ENCODE measurements around the gene ACSM4.

ACSM4 gene

DNA sequence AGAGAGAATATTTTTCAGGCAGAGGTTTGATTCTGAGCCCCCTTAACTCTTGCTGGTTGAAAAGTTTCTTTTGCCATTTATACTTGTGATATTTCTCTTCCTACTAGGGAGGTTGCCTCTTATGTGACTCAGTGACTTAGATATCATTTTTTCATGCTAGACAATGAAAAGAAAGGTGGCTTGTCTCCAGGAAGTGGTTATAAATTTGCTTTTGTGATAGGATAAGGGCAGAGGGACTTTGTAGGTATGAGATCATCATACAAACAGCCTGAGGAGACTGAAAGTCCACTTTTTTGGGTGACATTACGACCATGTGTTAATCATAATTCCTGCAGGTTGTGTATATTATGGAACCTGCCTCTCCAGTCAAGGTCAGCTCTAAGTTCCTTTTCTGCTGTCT is 35.8 kb downstream of the ACSM4 start:
- no peak for DNase-seq (ENCODE audit: low spot score)

DNA sequence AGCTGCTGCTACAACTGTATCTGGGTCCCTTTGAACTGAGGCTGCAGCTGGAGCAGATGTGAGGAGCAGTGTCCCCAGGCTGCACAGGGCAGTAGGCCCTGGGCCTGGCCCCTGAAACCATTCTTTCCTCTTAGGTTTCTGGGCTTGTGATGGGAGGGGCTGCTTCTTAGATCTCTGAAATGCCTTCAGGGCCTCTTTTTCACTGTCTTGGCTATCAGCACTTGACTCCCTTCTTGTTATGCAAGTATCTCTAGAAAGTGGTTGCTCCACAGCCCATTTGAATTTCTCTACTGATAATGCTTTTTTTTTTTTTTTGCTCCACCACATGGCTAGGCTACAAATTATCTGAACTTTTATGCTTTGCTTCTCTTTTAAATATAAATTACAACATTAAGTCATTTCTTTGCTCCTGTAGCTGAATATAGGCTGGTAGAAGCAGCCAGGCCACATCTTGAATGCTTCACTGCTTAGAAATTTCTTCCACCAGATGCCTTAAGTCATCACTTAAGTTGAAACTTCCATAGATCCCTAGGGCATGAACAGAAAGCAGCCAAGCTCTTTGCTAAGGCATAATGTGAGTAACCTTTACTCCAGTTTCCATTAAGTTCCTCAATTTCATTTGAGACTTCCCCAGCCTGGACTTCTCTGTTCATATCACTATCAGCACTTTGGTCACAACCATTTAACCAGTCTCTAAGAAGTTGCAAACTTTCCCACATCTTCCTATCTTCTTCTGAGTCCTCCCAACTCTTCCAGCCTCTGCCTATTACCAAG is 41.1 kb downstream of the ACSM4 start:
- no peak for DNase-seq (ENCODE audit: low spot score)

DNA sequence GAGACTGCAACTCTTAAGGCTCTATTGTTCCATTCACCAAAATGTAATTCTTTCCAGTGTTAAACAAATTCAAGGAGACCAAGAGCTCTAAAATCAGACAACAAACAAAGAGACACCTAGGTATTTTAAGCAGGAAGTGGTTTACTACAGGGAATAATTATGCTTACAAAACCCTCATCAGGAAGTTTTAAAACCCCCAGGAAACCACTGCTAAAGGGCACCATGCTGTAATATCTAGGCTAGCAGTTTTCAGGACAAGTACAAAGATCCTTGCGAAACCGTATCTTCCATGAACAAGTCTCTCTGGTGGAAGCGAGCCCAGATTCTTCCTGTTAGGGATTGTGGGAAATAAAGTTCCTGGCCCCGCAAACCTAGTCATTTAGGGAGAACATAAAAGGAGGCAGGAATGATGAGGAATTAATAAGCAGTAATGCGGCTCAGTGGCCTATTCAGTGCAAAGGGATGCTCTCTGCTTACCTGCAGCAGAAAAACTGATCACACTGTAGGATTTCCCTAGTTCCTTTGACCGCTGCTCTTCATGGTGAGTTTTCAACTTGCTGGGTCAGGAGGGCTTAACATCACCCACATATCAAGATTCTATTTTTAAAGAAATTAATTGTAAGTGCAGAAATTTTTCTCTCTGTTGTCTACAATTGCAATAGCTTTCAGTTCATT is 42.8 kb downstream of the ACSM4 start:
- DNase-seq (ENCODE audit: low spot score): no peak

DNA sequence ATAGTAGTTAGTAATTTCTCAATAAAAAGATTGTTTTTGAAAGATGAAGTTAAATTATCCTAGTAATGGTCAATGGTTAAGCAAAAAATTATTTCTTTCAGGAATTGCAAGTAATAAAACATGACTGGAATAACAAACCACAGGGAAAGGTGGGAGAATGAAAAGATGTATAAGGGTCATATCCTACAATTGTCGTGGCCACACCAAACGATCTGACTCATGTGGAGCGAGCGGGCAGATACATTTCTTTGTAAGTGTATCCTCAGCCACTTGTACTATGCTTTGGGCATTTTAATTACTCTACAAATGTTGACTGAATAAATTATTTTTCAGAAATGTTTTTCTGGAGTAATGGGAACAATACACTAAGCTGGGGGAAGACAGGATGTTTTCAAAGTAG is 45.5 kb downstream of the ACSM4 start:
- DNase-seq (ENCODE audit: low spot score): no peak

DNA sequence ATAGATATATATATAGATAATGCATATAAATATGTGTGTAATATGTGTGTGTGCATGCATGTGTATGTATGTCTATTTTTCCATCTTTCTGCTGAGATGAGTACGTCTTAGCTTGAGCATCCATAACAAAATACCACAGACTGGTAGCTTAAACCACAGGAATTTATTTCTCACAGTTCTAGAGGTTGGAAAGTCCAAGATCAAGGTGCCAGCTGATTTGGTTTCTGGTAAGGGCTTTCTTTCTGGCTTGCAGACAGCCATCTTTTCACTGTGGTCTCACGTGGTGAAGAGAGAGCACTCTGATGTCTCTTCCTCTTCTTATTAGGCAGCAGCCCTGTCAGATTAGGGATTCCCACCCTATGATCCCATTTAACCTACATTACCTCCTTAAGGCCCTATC is 47.3 kb downstream of the ACSM4 start:
- no peak for DNase-seq (ENCODE audit: low spot score)

DNA sequence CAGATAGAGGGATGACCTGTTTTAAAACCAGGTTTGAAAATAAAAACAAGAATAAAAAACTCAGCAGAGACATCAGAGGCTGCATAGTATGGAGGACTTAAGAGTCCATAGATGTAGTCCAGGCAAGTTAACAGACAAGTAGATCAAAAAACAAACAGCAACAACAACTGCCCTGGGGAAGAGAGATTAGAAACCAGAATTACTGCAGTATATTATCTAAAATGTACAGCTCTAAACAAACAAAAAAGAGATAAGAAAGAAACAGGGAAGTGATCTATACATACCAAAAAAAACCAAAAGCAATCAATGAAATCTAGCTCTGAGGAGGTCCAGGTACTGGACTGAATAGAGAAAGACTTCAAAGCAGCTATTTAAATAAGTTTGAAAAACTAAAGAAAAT is 48.8 kb downstream of the ACSM4 start:
- no peak for DNase-seq (ENCODE audit: low spot score)

DNA sequence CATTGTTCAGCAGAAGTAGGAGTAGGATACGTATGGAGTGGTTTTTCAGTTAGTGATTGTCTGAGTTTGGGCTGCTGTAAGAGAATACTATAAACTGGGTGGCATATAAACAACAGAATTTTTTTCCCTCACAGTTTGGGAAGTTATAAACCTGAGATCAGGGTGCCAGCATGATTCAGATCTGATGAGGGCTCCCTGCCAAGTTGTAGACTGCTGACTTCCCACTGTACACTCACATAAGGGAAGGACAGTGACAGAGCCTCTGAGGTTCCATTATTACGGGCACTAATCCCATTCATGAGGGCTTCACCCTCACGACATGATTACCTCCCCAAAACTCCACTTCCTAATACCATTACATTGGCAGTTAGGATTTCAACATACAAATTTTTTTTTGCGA is 50.7 kb downstream of the ACSM4 start:
- peak; percentile 45 for DNase-seq (ENCODE audit: low spot score)

DNA sequence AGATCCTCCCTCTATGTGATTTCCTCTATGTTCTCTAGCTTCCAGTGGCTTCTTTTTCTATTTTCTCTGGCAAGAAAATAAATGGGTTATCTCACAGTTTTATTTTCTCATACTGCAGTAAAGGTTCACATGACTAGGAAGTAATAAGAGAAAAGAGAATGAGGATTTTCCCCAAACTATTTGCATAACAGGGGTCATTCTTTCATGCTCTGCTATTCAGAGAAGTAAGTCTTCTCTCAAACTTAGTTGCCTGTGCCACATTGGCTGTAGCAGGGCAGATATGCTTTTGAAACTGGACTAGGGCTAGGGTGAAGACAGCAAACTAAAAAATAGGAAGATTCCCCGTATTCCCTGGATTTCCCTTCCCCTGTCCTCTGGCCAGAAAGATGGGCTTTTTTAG is 57.4 kb downstream of the ACSM4 start:
- DNase-seq (ENCODE audit: low spot score): no peak

DNA sequence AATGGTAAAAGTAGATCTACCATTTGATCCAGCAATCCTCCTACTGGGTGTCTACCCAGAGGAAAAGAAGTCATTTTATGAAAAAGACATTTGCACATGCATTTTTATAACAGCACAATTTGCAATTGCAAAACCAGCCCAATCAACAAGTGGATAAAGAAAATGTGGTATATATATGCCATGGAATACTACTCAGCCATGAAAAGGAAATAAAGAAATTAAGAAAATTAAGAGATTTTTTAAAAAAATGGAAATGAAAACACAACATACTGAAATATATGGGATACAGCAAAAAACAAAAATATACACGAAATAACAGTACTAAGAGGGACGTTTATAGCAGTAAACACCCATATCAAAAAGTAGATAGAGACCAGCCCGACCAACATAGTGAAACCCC is 58.9 kb downstream of the ACSM4 start:
- DNase-seq (ENCODE audit: low spot score): no peak

DNA sequence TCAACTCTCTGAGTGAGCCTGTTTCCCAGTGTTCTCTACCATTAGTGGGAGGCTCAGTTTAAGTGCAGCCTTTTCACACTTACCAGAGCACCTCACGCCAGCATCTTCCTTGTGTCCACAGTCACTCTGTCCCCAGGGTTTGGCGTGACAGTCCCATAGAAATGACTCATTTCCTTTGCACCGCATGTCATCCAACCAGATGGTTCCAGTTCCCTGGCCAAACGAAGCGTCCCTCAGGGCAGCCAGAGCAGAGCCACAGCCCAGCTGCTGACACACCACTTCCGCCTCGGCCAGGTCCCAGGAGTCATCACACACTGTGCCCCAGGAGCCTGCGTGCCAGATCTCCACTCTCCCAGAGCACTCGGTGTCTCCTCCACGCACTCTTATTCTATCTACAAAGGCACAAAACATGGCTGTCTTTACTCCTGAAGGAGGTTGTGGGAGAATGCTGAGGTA is 65.4 kb downstream of the ACSM4 start:
- peak; percentile 88 for DNase-seq (ENCODE audit: low spot score)

DNA sequence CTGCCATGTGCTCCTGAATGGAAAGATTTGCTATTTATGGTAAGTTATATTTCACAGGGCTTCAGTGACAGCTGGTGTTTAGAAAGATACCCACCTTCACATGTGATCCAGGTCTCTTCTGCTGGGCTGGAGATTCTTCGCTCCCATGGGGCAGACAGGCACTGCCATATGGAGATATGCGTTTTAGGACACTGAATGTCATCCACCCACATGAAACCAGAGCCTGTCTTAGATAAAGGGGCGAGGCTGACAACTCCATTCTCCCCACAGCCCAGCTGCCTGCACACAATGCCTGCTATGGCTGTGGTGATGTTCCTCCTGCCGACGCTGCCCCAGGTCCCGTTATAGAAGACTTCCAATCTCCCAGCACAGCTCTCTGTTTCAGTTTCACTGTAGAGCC is 69.4 kb downstream of the ACSM4 start:
- DNase-seq (ENCODE audit: low spot score): no peak

DNA sequence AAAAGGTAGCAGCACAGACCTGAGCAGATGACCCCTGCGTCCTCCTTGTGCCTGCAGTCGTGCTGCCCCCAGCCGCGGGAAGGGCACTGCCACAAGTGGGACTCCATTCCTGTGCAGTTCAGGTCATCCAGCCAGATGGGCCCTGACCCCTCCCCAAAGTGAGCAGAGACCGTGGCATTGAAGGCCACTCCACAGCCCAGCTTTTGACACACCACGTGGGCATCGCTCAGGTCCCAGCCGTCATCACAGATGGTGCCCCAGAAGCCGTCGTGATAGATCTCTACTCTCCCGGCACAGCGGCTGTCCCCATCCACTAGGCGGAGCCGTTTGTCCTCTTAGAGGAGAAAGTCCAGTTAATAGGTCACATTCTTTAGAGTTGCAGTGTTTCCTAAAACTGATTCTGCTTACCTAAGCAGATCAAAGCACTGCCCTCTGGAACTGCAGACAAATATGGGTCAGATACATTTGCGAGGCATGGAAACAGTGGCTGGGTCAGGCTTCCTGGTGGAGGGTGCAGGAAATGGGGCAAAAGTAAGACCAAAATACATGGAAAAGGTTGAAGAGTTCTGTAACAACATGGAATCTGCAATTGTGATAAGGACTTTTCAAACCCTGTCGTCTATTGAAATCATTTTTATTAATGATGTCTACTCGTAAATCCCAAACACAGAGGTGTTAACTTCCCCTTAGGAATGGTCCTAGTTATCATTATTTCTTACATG is 70.7 kb downstream of the ACSM4 start:
- peak; percentile 68 for DNase-seq (ENCODE audit: low spot score)

DNA sequence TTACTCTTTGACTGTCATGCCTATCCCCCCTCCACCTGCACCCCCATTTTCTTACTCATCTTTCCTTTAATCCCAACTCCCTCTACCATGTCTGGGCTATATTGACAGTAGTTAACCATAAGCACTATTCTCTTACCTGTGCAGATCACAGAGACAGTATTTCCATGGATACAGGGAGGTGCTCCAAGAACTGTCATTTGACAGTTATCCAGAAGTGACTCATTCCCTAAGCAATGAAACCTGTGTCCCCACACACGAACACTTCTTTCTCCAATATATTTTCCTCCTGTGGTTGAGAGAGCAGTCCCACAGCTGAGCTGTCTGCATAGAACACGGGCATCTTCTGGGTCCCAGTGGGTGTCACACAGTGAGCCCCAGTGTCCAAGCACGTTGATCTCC is 71.3 kb downstream of the ACSM4 start:
- no peak for DNase-seq (ENCODE audit: low spot score)

DNA sequence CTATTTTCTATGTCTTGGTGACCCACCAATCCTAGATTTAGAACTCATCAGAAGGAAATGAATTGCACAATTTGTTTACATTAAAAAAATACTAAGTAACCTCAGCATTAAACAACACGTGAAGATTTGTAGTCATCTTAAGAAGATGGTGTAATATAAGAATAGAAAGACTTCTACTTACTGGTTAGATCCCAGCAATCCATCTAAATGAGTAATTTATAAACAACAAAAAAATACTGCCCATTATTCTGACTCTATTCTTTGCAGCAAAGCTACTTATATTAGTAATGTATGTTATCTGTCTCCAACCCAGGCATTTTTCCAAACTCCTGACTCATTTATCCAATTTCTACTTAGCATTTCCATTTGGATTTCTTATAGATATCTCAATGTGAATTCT is 72.3 kb downstream of the ACSM4 start:
- DNase-seq (ENCODE audit: low spot score): no peak

All from RKO (cell line).